GM12878 (cell line): Measurements from ENCODE around the gene RHEX.

Experiments used
- BACH1 ChIP-seq: fragments of 450-650 bp; IDR thresholded peaks from 2 replicates; pipeline ENCODE4 v1.6.1; 2017; ENCODE audit warnings: mild to moderate bottlenecking, borderline replicate concordance
- EZH2 ChIP-seq: IDR thresholded peaks from 2 replicates; pipeline ENCODE4 v1.6.1; 2012; ENCODE audit warnings: low read depth, mild to moderate bottlenecking, control low read depth, inconsistent platforms, low read length, borderline replicate concordance; ENCODE audit not compliant: control insufficient read depth
- POLR2A ChIP-seq: IDR thresholded peaks from 2 replicates; pipeline ENCODE4 v1.6.1; 2011; ENCODE audit warnings: low read depth, mild to moderate bottlenecking, low read length
- POLR2AphosphoS5 ChIP-seq: IDR thresholded peaks from 2 replicates; pipeline ENCODE4 v1.6.1; 2011; ENCODE audit warnings: mild to moderate bottlenecking, low read length, inconsistent platforms
- RB1 ChIP-seq: fragments of 450-650 bp; formaldehyde crosslinking; IDR thresholded peaks from 2 replicates; pipeline ENCODE4 v1.6.1; 2017; ENCODE audit warnings: mild to moderate bottlenecking, borderline replicate concordance
- SMC3 ChIP-seq: IDR thresholded peaks from 2 replicates; pipeline ENCODE4 v1.6.1; 2011; ENCODE audit warnings: low read length, improper control_type of control experiment, borderline replicate concordance
- SREBF2 ChIP-seq: IDR thresholded peaks from 2 replicates; pipeline ENCODE4 v1.6.1; 2012; ENCODE audit warnings: mild to moderate bottlenecking, low read length
- USF1 ChIP-seq: IDR thresholded peaks from 2 replicates; pipeline ENCODE4 v1.6.1; 2011; ENCODE audit warnings: borderline replicate concordance, low read depth, mild to moderate bottlenecking, moderate library complexity, mixed read lengths, low read length; ENCODE audit not compliant: insufficient read depth; ENCODE audit errors: extremely low read length
- YY1 ChIP-seq: IDR thresholded peaks from 2 replicates; pipeline ENCODE4 v1.6.1; 2011; ENCODE audit warnings: low read depth, mild to moderate bottlenecking, low read length
- ZBTB33 ChIP-seq: fragments of 450-650 bp; IDR thresholded peaks from 2 replicates; pipeline ENCODE4 v1.6.1; 2017; ENCODE audit warnings: mild to moderate bottlenecking
- ZNF217 ChIP-seq: fragments of 450-650 bp; IDR thresholded peaks from 2 replicates; pipeline ENCODE4 v1.6.1; 2017; ENCODE audit warnings: antibody characterized with exemption, mild to moderate bottlenecking
- TF ChIP-seq, protein P1 (sequence below): IDR thresholded peaks from 2 replicates; pipeline ENCODE4 v1.6.1; 2012; ENCODE audit warnings: low read depth, low read length, improper control_type of control experiment
- TF ChIP-seq, protein P2 (sequence below), 3 experiments: IDR thresholded peaks in 2 of 3; conservative IDR thresholded peaks in 1 of 3; 2 replicates each; pipeline ENCODE4 v1.5.1; 2011; ENCODE audit warnings: low read depth in 3 of 3, low read length in 3 of 3, mild to moderate bottlenecking in 3 of 3, control low read depth in 2 of 3, moderate library complexity in 2 of 3, inconsistent platforms in 1 of 3, mixed read lengths in 1 of 3; ENCODE audit not compliant: control insufficient read depth in 2 of 3, insufficient read depth in 1 of 3; ENCODE audit errors: extremely low read depth in 1 of 3

- TF ChIP-seq ZNF217 (no peak), EZH2 (no peak), POLR2AphosphoS5 (no peak), SREBF2 (no peak), POLR2A (no peak), RB1 (no peak), USF1 (no peak), BACH1 (no peak), ZBTB33 (no peak), SMC3 (no peak), YY1 (no peak)
- TF ChIP-seq, protein P1, sequence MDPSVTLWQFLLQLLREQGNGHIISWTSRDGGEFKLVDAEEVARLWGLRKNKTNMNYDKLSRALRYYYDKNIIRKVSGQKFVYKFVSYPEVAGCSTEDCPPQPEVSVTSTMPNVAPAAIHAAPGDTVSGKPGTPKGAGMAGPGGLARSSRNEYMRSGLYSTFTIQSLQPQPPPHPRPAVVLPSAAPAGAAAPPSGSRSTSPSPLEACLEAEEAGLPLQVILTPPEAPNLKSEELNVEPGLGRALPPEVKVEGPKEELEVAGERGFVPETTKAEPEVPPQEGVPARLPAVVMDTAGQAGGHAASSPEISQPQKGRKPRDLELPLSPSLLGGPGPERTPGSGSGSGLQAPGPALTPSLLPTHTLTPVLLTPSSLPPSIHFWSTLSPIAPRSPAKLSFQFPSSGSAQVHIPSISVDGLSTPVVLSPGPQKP = no peak
- TF ChIP-seq, protein P2, sequence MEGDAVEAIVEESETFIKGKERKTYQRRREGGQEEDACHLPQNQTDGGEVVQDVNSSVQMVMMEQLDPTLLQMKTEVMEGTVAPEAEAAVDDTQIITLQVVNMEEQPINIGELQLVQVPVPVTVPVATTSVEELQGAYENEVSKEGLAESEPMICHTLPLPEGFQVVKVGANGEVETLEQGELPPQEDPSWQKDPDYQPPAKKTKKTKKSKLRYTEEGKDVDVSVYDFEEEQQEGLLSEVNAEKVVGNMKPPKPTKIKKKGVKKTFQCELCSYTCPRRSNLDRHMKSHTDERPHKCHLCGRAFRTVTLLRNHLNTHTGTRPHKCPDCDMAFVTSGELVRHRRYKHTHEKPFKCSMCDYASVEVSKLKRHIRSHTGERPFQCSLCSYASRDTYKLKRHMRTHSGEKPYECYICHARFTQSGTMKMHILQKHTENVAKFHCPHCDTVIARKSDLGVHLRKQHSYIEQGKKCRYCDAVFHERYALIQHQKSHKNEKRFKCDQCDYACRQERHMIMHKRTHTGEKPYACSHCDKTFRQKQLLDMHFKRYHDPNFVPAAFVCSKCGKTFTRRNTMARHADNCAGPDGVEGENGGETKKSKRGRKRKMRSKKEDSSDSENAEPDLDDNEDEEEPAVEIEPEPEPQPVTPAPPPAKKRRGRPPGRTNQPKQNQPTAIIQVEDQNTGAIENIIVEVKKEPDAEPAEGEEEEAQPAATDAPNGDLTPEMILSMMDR (IDR thresholded peaks at IDR 0.05 in 2 of 3, conservative IDR thresholded peaks at IDR 0.05 in 1 of 3; ENCODE audit: control insufficient read depth in 2 of 3, extremely low read depth in 1 of 3, insufficient read depth in 1 of 3, low read depth in 3 of 3, low read length in 3 of 3) = no peak
These were observed 83.3 kb downstream of the RHEX start for GRCh38 chr1:206136241-206136640.
